HepG2 (cell line): Measurements from ENCODE around the gene DUSP9. TPM values are rescaled to one million over a fixed set of nuclear protein-coding genes. Genes with fewer than 3 reads are reported as not detected.
A peak's percentile ranks its signal among the peaks of the same experiment; 100 is the strongest.

ENCODE experiments used
- ATAC-seq: fragments of 200-7000 bp; cut with Tn5 transposase; 3 replicates; pipeline ENCODE4 v1.9.1; 2020; ENCODE audit warnings: mild to moderate bottlenecking, moderate library complexity
- BruUV-seq: library from RNA; stranded (reverse); fragments of 400-500 nt; replicated peaks from 2 replicates; lab custom pipeline; 2021; lab: Mats Ljungman, UMichigan
- CTCF ChIA-PET: fragments of 300-600 bp; formaldehyde crosslinking; extraction: SDS; loops from one replicate; lab custom pipeline; 2021; ENCODE audit warnings: low total read pairs, inconsistent platforms, low intra/inter-chr PET ratio; lab: Yijun Ruan, JAX
- POLR2A ChIA-PET: fragments of 350-600 bp; sonication (Branson Sonifier 250); formaldehyde crosslinking; loops from one replicate; lab custom pipeline; 2020; ENCODE audit warnings: antibody characterized with exemption, inconsistent platforms; lab: Yijun Ruan, JAX
- DNase-seq: peaks from one replicate; pipeline ENCODE4 v3.0.0-alpha.2; 2015; ENCODE audit warnings: low spot score
- FAIRE-seq: peaks from 3 replicates; lab custom pipeline; 2011; peaks lifted over from hg19 to GRCh38; lab: Jason Lieb, UNC
- H2AFZ ChIP-seq: one replicate; pipeline ENCODE4 v1.6.1; 2011; ENCODE audit warnings: low read length, inconsistent platforms
- H3K27ac ChIP-seq: fragments of 300-600 bp; 3 replicates; pipeline ENCODE4 v1.8.0; 2011; ENCODE audit warnings: mixed run types, mild to moderate bottlenecking, mixed read lengths, low read length, inconsistent platforms; ENCODE audit not compliant: insufficient read depth; ENCODE audit errors: extremely low read length
- H3K27me3 ChIP-seq, 2 experiments: fragments of 200-600 bp in 1 of 2; 2 replicates in 1 of 2; 3 replicates in 1 of 2; pipeline versions ENCODE4 v1.6.0 to v1.8.0; 2011; ENCODE audit warnings: low read length in 2 of 2, mild to moderate bottlenecking in 2 of 2, moderate library complexity in 2 of 2, inconsistent platforms in 1 of 2; ENCODE audit not compliant: insufficient read depth in 2 of 2, control insufficient read depth in 1 of 2
- H3K36me3 ChIP-seq, 2 experiments: fragments of 200-600 bp in 1 of 2; replicated peaks in 1 of 2; 2 replicates in 1 of 2; 3 replicates in 1 of 2; pipeline versions ENCODE4 v1.5.1 to v1.8.0; 2011; ENCODE audit warnings: low read length in 2 of 2, inconsistent platforms in 1 of 2; ENCODE audit not compliant: insufficient read depth in 2 of 2, control insufficient read depth in 1 of 2
- H3K4me1 ChIP-seq: 2 replicates; pipeline ENCODE4 v1.5.1; 2012; ENCODE audit warnings: low read length, inconsistent platforms; ENCODE audit not compliant: insufficient read depth
- H3K4me2 ChIP-seq: 2 replicates; pipeline ENCODE4 v1.6.0; 2011; ENCODE audit warnings: low read depth, low read length, inconsistent platforms
- H3K4me3 ChIP-seq, 3 experiments: fragments of 200-600 bp in 1 of 3; sonication (generic), shearing (Covaris generic) in 1 of 3; replicated peaks in 1 of 3; 2 replicates each; pipeline ENCODE4 v1.5.1; 2011 to 2016; ENCODE audit warnings: low read length in 3 of 3, inconsistent platforms in 2 of 3, low read depth in 2 of 3, mild to moderate bottlenecking in 2 of 3, control low read depth in 1 of 3, mixed read lengths in 1 of 3; ENCODE audit not compliant: insufficient read depth in 1 of 3
- H3K79me2 ChIP-seq: one replicate; pipeline ENCODE4 v1.6.1; 2011; ENCODE audit warnings: low read length, inconsistent platforms; ENCODE audit not compliant: insufficient read depth
- H3K9ac ChIP-seq: 2 replicates; pipeline ENCODE4 v1.6.0; 2011; ENCODE audit warnings: mild to moderate bottlenecking, low read depth, low read length, inconsistent platforms; ENCODE audit not compliant: insufficient read depth
- H3K9me3 ChIP-seq: 2 replicates; pipeline ENCODE4 v1.5.1; 2012; ENCODE audit warnings: mild to moderate bottlenecking, low read length
- H4K20me1 ChIP-seq: 2 replicates; pipeline ENCODE4 v1.6.0; 2011; ENCODE audit warnings: inconsistent platforms, mild to moderate bottlenecking, low read length, moderate library complexity; ENCODE audit not compliant: insufficient read depth
- HMGXB4 ChIP-seq, 2 experiments: sonication (generic) in 1 of 2; formaldehyde crosslinking in 1 of 2; IDR thresholded peaks; 2 replicates each; pipeline versions ENCODE4 v1.4.0 to v1.6.1; 2018 to 2020; ENCODE audit warnings: missing genetic modification reagents in 2 of 2, borderline replicate concordance in 1 of 2, low read depth in 1 of 2, mild to moderate bottlenecking in 1 of 2, missing biosample characterization in 1 of 2
- POLR2G ChIP-seq: fragments of 200-400 bp; formaldehyde crosslinking; IDR thresholded peaks from 2 replicates; pipeline ENCODE4 v1.6.1; 2018; ENCODE audit warnings: mild to moderate bottlenecking, low read depth, low read length, moderate library complexity
- ZBTB37 ChIP-seq: sonication (generic); formaldehyde crosslinking; IDR thresholded peaks from 2 replicates; pipeline ENCODE4 v1.4.0; 2020; ENCODE audit warnings: mild to moderate bottlenecking, missing genetic modification reagents
- ZNF770 ChIP-seq: sonication (generic); formaldehyde crosslinking; IDR thresholded peaks from 2 replicates; pipeline ENCODE4 v1.5.0; 2020; ENCODE audit warnings: mild to moderate bottlenecking, missing genetic modification reagents
- WGBS: methylation state at CpG from one replicate; pipeline ENCODE4 v1.1.6; 2017; ENCODE audit warnings: low lambda C conversion rate; 5-methylcytosine and 5-hydroxymethylcytosine counted together
- in situ Hi-C: cut with HindIII; loops from 2 replicates; pipeline ENCODE4 v1.10.0; 2017; ENCODE audit warnings: low pct_unique_long_range_greater_than_20kb; ENCODE audit not compliant: extremely low pct_ligation_motif_present
- intact Hi-C: fragments of 100-400 bp; cut with micrococcal nuclease; formaldehyde crosslinking; loops from one replicate; pipeline ENCODE4 v1.10.0; 2022; ENCODE audit not compliant: unreplicated experiment
- polyA plus RNA-seq, 8 experiments: library from polyadenylated mRNA; depleted of rRNA in 3 of 8; stranded (reverse) in 7 of 8; unstranded in 1 of 8; fragments of >200 nt; fragmentation: Illumina TruSeq in 4 of 8; extraction: Trizol in 4 of 8; gene quantifications; 2 replicates each; pipeline versions ENCODE4 v1.2.1 to v1.2.3, GENCODE V29; 2011 to 2016; ENCODE audit warnings: low read depth in 4 of 8, missing spikeins in 1 of 8, mixed read lengths in 1 of 8; ENCODE audit not compliant: insufficient read depth in 1 of 8
- total RNA-seq, 5 experiments: library from RNA; depleted of rRNA; stranded (reverse); fragments of >200 nt; fragmentation: Illumina TruSeq; extraction: Trizol; gene quantifications; 2 replicates each; pipeline ENCODE4 v1.2.3, GENCODE V29; 2016; ENCODE audit warnings: low read depth in 1 of 5

Gene DUSP9
- total and polyA plus RNA-seq, 2 of the 13 experiments (the other 11 are each of a cell fraction or from before 2014, with no cell fraction given): 235 to 435 TPM

- POLR2A ChIA-PET: interaction anchor here (1.9 to 15.1 kb wide), 4 partner anchors 12 to 41 kb away, joined by 4 to 596 read pairs (median 83); no protein-coding TSS in a partner anchor
- H3K4me2 ChIP-seq: peak overlapping the region; percentile 88
Measured at GRCh38 chrX:153648358-153649177, 1.6 kb downstream of the DUSP9 start.

More at GRCh38 chrX:153648358-153649177, 1.6 kb downstream of the DUSP9 start:
- Histone ChIP-seq H3K79me2 (peaks cover 42% of the 10 kb centered on the region), H3K4me1 (peaks cover 50% of the 10 kb centered on the region), H3K27me3 (no peaks in the 10 kb centered on the region; a peak in 1 of 5 replicates), H3K4me3 (peak overlapping the region; percentile 69 to 79 (median 75); a peak in 5 of 6 replicates), H3K9me3 (no peaks in the 10 kb centered on the region), H4K20me1 (peaks cover 14% of the 10 kb centered on the region; the same call in 1 of the 2 replicates), H3K36me3 (peaks cover 0 to 3% of the 10 kb centered on the region in 2 experiments; a peak in 1 of 5 replicates), H2AFZ (no peak overlapping the region), H3K9ac (peak overlapping the region; percentile 77), H3K27ac (peak overlapping the region; percentile 79)
- ATAC-seq (no peak), DNase-seq (no peak), FAIRE-seq (no peak)
- TSS peak; percentile 50 for BruUV-seq
- in situ Hi-C loops: loop anchor here (5.0 kb wide), 1 partner anchor 36 kb away; no protein-coding TSS in a partner anchor
- TF ChIP-seq POLR2G: peak; percentile 13; the same call in 1 of the 2 replicates
- TF ChIP-seq ZNF770: peak; percentile 49; the same call in 1 of the 2 replicates
- TF ChIP-seq HMGXB4 (CRISPR knock-in tag; IDR thresholded peaks at IDR 0.05; ENCODE audit: borderline replicate concordance in 1 of 2, low read depth in 1 of 2): 0 out of 4 replicates have a peak, but pooled peaks of 1 of the 2 experiments have one; percentile 4
- TF ChIP-seq ZBTB37 (CRISPR knock-in tag): no peak
- intact Hi-C loops: loop anchor here (1.0 kb wide), 1 partner anchor 38 kb away; no protein-coding TSS in a partner anchor
- WGBS: 0% methylated on average over 2 of the region's 17 CpGs
- CTCF ChIA-PET: interaction anchor here (0.9 to 2.1 kb wide), 2 partner anchors 12 to 38 kb away, joined by 5 to 12 read pairs; no protein-coding TSS in a partner anchor
